Measurements from ENCODE around the gene C6orf118. TPM values are rescaled to one million over a fixed set of nuclear protein-coding genes. Genes with fewer than 3 reads are reported as not detected.
A peak's percentile ranks its signal among the peaks of the same experiment; 100 is the strongest.

The C6orf118 gene
- total and polyA plus RNA-seq, 2 of the 8 experiments (the other 6 are each of a cell fraction or from before 2014, with no cell fraction given): 0.35 to 0.58 TPM

DNA sequence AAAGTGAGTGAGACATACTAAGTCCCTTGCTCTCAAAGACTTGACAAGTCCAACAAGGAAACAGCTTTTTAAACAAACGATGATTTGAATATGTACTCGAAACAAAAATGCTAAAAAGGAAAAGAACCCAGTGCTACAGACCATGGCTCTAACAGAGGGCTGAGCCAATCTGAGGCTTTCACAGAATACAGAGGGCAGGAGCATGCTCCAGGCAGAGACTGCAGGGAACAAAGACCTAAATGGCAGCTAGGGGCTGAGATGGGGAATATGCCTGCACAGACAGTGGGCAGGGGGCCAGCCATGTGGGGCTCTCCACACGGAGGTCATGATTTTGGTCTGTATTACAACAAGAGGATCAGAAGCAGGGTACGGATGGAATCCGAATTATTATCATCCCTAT, 31.1 kb upstream of the C6orf118 start:
- Histone ChIP-seq H3K27ac (ENCODE audit: low read depth, low read length) (no peak overlapping the region), H4K5ac (ENCODE audit: insufficient read length, low read depth, low read length) (no peak overlapping the region), H3K4me3 (ENCODE audit: extremely low read depth in 1 of 4, insufficient read depth in 2 of 4, low read depth in 3 of 4, low read length in 4 of 4) (no peak overlapping the region), H3K4ac (replicated peaks; ENCODE audit: insufficient read length, low read depth, low read length) (no peak overlapping the region), H3K9ac (replicated peaks in 1 of 4; ENCODE audit: extremely low read depth in 1 of 4, low read depth in 3 of 4, low read length in 3 of 4) (no peak overlapping the region), H3K9me3 (ENCODE audit: insufficient read depth in 2 of 2, low read depth in 1 of 2, low read length in 1 of 2) (no peaks in the 10 kb centered on the region), H2AFZ (ENCODE audit: low read length) (no peak overlapping the region), H3K23me2 (ENCODE audit: low read depth, low read length) (no peaks in the 10 kb centered on the region), H3K23ac (ENCODE audit: insufficient read length) (no peak overlapping the region), H2BK15ac (ENCODE audit: low read length) (no peak overlapping the region), H2BK20ac (ENCODE audit: low read length) (no peak overlapping the region), H2AK5ac (ENCODE audit: low read depth, low read length) (no peak overlapping the region), H3K36me3 (ENCODE audit: control insufficient read depth in 2 of 4, insufficient read depth in 4 of 4, low read length in 3 of 4) (no peaks in the 10 kb centered on the region), H2BK12ac (ENCODE audit: low read depth, low read length) (no peak overlapping the region), H3K79me2 (ENCODE audit: control insufficient read depth in 1 of 2, insufficient read depth in 2 of 2, low read length in 2 of 2) (no peaks in the 10 kb centered on the region), H4K8ac (ENCODE audit: extremely low read depth, insufficient read depth, low read length) (0 out of 2 replicates have a peak overlapping the region, but pooled peaks have one; percentile 21), H3K56ac (replicated peaks; ENCODE audit: insufficient read length, low read depth, low read length) (no peak overlapping the region), H3K4me2 (ENCODE audit: insufficient read depth in 1 of 2, low read depth in 2 of 2, low read length in 2 of 2) (no peak overlapping the region), H4K91ac (replicated peaks; ENCODE audit: insufficient read length, low read length) (no peak overlapping the region), H3K18ac (ENCODE audit: extremely low read depth, low read length) (no peak overlapping the region), H3K27me3 (replicated peaks in 1 of 4; ENCODE audit: control insufficient read depth in 3 of 4, extremely low read depth in 1 of 4, insufficient read depth in 3 of 4, low read length in 3 of 4) (no peaks in the 10 kb centered on the region), H3K4me1 (replicated peaks in 1 of 4; ENCODE audit: control insufficient read depth in 3 of 4, insufficient read depth in 4 of 4, low read length in 3 of 4) (no peaks in the 10 kb centered on the region), H3K79me1 (ENCODE audit: low read depth, low read length) (no peaks in the 10 kb centered on the region), H2BK5ac (ENCODE audit: low read depth, low read length) (no peak overlapping the region), H2BK120ac (replicated peaks; ENCODE audit: low read depth, low read length) (no peak overlapping the region), H3K14ac (ENCODE audit: insufficient read length) (no peak overlapping the region), H4K20me1 (replicated peaks in 1 of 2; ENCODE audit: control insufficient read depth in 1 of 2, insufficient read depth in 2 of 2, low read length in 2 of 2) (no peaks in the 10 kb centered on the region)
- CTCF ChIA-PET (ENCODE audit: partially characterized antibody): no interaction called here
- WGBS, 2 experiments (ENCODE audit: extremely low coverage in 1 of 2, insufficient coverage in 1 of 2, insufficient read length in 1 of 2, insufficient replicate concordance in 2 of 2, low coverage in 1 of 2, low lambda C conversion rate in 2 of 2, missing lambda C conversion rate in 1 of 2): 94% methylated on average over 5 of the region's 5 CpGs; no CpG with 5 or more reads in 1 of the 2 experiments
- FAIRE-seq (no peak), DNase-seq (ENCODE audit: low read depth in 1 of 2, low spot score in 2 of 2) (no peak)
- TF ChIP-seq SIRT6 (IDR thresholded peaks at IDR 0.05; ENCODE audit: low read length): no peak
- no peak for TF ChIP-seq HDAC2 (IDR thresholded peaks at IDR 0.05; ENCODE audit: borderline replicate concordance in 1 of 2, low read depth in 2 of 2, low read length in 2 of 2)
- TF ChIP-seq SP2 (IDR thresholded peaks at IDR 0.05; ENCODE audit: low read length): no peak
- no peak for TF ChIP-seq CTCF (IDR thresholded peaks at IDR 0.05; ENCODE audit: control extremely low read depth in 1 of 3, insufficient read depth in 1 of 3, low read depth in 1 of 3, low read length in 3 of 3)
- no peak for TF ChIP-seq POLR2AphosphoS5 (IDR thresholded peaks at IDR 0.05; ENCODE audit: low read depth, low read length)
- TF ChIP-seq KDM1A (IDR thresholded peaks at IDR 0.05; ENCODE audit: borderline replicate concordance, low read length): no peak
- TF ChIP-seq, protein P1, sequence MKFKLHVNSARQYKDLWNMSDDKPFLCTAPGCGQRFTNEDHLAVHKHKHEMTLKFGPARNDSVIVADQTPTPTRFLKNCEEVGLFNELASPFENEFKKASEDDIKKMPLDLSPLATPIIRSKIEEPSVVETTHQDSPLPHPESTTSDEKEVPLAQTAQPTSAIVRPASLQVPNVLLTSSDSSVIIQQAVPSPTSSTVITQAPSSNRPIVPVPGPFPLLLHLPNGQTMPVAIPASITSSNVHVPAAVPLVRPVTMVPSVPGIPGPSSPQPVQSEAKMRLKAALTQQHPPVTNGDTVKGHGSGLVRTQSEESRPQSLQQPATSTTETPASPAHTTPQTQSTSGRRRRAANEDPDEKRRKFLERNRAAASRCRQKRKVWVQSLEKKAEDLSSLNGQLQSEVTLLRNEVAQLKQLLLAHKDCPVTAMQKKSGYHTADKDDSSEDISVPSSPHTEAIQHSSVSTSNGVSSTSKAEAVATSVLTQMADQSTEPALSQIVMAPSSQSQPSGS (IDR thresholded peaks at IDR 0.05; ENCODE audit: low read length): no peak
- POLR2A ChIA-PET (ENCODE audit: partially characterized antibody): no interaction called here
